Liver (tissue), 3 donors: Measurements from ENCODE around the gene CDCP1.

ENCODE experiments used
- GABPA ChIP-seq, 2 donors: IDR thresholded peaks in 1 of 2; conservative IDR thresholded peaks in 1 of 2; 2 replicates each; pipeline ENCODE4 v1.6.1; 2016; ENCODE audit warnings: antibody characterized with exemption in 2 of 2, mild to moderate bottlenecking in 1 of 2, moderate library complexity in 1 of 2
- JUND ChIP-seq, 2 donors: IDR thresholded peaks; 2 replicates each; pipeline ENCODE4 v1.6.1; 2016; ENCODE audit warnings: antibody characterized with exemption in 2 of 2
- SP1 ChIP-seq: IDR thresholded peaks from 2 replicates; pipeline ENCODE4 v1.6.1; 2018; ENCODE audit warnings: antibody characterized with exemption, mild to moderate bottlenecking
- TAF1 ChIP-seq: conservative IDR thresholded peaks from 2 replicates; pipeline ENCODE4 v1.6.1; 2016; ENCODE audit warnings: antibody characterized with exemption, mild to moderate bottlenecking
- YY1 ChIP-seq: IDR thresholded peaks from 2 replicates; pipeline ENCODE4 v1.6.1; 2016; ENCODE audit warnings: antibody characterized with exemption, mild to moderate bottlenecking
- TF ChIP-seq, protein P1 (sequence below): fragments of 150-350 bp; IDR thresholded peaks from 2 replicates; pipeline ENCODE4 v1.5.1; 2017; ENCODE audit warnings: improper control_type of control experiment, low read depth, low read length; ENCODE audit not compliant: missing input control
- TF ChIP-seq, protein P2 (sequence below): IDR thresholded peaks from 2 replicates; pipeline ENCODE4 v1.6.1; 2016; ENCODE audit warnings: antibody characterized with exemption
- TF ChIP-seq, protein P3 (sequence below): IDR thresholded peaks from 2 replicates; pipeline ENCODE4 v1.6.1; 2016; ENCODE audit warnings: antibody characterized with exemption, mild to moderate bottlenecking
- TF ChIP-seq, protein P4 (sequence below): IDR thresholded peaks from 2 replicates; pipeline ENCODE4 v1.6.1; 2016; ENCODE audit warnings: antibody characterized with exemption
- donor health status: healthy.
- donor health status: healthy.

DNA sequence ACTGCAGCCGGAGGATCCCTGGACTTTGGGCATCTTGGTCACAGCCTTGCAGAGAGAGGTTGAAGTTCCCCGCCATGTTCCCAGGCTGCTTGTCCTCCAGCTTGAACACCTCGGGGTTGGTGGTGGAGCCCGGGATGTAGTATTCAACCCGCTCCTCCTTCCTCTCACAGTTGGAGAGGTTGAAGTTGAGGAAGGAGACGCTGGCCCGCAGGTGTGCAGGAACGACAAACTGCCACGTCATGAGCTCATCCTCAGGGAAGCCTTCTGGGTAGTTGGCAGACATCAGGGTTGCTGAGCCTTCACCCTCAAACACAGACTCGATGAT, 35.7 kb downstream of the CDCP1 start:
- TF ChIP-seq, protein P1, sequence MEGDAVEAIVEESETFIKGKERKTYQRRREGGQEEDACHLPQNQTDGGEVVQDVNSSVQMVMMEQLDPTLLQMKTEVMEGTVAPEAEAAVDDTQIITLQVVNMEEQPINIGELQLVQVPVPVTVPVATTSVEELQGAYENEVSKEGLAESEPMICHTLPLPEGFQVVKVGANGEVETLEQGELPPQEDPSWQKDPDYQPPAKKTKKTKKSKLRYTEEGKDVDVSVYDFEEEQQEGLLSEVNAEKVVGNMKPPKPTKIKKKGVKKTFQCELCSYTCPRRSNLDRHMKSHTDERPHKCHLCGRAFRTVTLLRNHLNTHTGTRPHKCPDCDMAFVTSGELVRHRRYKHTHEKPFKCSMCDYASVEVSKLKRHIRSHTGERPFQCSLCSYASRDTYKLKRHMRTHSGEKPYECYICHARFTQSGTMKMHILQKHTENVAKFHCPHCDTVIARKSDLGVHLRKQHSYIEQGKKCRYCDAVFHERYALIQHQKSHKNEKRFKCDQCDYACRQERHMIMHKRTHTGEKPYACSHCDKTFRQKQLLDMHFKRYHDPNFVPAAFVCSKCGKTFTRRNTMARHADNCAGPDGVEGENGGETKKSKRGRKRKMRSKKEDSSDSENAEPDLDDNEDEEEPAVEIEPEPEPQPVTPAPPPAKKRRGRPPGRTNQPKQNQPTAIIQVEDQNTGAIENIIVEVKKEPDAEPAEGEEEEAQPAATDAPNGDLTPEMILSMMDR, result no peak
- TF ChIP-seq, protein P2, sequence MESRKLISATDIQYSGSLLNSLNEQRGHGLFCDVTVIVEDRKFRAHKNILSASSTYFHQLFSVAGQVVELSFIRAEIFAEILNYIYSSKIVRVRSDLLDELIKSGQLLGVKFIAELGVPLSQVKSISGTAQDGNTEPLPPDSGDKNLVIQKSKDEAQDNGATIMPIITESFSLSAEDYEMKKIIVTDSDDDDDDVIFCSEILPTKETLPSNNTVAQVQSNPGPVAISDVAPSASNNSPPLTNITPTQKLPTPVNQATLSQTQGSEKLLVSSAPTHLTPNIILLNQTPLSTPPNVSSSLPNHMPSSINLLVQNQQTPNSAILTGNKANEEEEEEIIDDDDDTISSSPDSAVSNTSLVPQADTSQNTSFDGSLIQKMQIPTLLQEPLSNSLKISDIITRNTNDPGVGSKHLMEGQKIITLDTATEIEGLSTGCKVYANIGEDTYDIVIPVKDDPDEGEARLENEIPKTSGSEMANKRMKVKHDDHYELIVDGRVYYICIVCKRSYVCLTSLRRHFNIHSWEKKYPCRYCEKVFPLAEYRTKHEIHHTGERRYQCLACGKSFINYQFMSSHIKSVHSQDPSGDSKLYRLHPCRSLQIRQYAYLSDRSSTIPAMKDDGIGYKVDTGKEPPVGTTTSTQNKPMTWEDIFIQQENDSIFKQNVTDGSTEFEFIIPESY, result no peak
- no peak for TF ChIP-seq SP1
- TF ChIP-seq, protein P3, sequence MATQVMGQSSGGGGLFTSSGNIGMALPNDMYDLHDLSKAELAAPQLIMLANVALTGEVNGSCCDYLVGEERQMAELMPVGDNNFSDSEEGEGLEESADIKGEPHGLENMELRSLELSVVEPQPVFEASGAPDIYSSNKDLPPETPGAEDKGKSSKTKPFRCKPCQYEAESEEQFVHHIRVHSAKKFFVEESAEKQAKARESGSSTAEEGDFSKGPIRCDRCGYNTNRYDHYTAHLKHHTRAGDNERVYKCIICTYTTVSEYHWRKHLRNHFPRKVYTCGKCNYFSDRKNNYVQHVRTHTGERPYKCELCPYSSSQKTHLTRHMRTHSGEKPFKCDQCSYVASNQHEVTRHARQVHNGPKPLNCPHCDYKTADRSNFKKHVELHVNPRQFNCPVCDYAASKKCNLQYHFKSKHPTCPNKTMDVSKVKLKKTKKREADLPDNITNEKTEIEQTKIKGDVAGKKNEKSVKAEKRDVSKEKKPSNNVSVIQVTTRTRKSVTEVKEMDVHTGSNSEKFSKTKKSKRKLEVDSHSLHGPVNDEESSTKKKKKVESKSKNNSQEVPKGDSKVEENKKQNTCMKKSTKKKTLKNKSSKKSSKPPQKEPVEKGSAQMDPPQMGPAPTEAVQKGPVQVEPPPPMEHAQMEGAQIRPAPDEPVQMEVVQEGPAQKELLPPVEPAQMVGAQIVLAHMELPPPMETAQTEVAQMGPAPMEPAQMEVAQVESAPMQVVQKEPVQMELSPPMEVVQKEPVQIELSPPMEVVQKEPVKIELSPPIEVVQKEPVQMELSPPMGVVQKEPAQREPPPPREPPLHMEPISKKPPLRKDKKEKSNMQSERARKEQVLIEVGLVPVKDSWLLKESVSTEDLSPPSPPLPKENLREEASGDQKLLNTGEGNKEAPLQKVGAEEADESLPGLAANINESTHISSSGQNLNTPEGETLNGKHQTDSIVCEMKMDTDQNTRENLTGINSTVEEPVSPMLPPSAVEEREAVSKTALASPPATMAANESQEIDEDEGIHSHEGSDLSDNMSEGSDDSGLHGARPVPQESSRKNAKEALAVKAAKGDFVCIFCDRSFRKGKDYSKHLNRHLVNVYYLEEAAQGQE, result no peak
- TF ChIP-seq GABPA (IDR thresholded peaks at IDR 0.05 in 1 of 2, conservative IDR thresholded peaks at IDR 0.05 in 1 of 2), result no peak
- TF ChIP-seq JUND (IDR thresholded peaks at IDR 0.05), result no peak
- TF ChIP-seq TAF1, result no peak
- no peak for TF ChIP-seq YY1
- TF ChIP-seq, protein P4, sequence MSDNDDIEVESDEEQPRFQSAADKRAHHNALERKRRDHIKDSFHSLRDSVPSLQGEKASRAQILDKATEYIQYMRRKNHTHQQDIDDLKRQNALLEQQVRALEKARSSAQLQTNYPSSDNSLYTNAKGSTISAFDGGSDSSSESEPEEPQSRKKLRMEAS, result no peak
